Activated CD8-positive, alpha-beta memory T cell treated with anti-CD3 and anti-CD28 coated beads, Interleukin-2, amount 50 U/mL, for 1 hour (primary cell): Measurements from ENCODE around the gene TTLL9.

Source experiments
- DNase-seq: peaks from one replicate; pipeline ENCODE4 v3.0.0-alpha.2; 2020; ENCODE audit errors: extremely low read depth

TTLL9 gene

GRCh38 chr20:31857861-31858759 is 12.3 kb upstream of the TTLL9 start:
- DNase-seq = no peak

- DNase-seq = no peak
Observed at GRCh38 chr20:31858760-31859083, 11.7 kb upstream of the TTLL9 start.

DNA sequence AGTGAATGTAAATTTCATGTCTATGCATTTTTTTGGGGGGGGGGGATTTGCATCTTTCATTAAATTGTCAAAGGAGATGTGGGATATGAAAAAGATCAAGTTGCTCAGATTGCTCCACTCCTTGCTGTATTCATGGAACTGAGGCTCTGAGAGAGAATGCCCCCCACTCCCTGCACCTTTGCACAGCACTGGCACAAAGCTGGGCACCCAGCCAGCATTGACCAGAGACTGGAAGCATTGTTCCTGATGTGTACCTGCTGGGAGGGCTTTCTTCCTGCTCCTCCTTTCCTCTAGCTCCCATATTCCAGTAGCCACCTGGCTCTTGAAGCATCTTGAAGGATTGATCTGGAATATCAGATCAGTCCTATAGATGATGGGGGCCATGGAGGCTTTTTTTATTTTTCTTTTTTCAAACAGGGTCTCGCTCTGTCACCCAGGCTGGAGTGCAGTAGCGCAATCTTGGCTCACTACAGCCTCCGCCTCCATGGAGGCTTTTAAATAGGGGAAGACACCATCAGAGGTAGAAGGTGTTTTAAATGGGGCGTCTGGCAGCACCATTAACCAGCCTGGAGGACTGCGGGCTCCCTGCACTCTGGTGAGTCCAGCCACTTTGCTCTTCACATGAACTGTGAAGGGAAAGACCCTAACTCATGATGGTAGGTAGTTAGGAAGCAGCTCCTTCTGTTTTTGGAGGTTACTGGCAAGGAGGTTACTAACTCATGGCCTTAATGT is 11.0 kb upstream of the TTLL9 start:
- no peak for DNase-seq

GRCh38 chr20:31859998-31860380 is 10.4 kb upstream of the TTLL9 start:
- DNase-seq = no peak

DNA sequence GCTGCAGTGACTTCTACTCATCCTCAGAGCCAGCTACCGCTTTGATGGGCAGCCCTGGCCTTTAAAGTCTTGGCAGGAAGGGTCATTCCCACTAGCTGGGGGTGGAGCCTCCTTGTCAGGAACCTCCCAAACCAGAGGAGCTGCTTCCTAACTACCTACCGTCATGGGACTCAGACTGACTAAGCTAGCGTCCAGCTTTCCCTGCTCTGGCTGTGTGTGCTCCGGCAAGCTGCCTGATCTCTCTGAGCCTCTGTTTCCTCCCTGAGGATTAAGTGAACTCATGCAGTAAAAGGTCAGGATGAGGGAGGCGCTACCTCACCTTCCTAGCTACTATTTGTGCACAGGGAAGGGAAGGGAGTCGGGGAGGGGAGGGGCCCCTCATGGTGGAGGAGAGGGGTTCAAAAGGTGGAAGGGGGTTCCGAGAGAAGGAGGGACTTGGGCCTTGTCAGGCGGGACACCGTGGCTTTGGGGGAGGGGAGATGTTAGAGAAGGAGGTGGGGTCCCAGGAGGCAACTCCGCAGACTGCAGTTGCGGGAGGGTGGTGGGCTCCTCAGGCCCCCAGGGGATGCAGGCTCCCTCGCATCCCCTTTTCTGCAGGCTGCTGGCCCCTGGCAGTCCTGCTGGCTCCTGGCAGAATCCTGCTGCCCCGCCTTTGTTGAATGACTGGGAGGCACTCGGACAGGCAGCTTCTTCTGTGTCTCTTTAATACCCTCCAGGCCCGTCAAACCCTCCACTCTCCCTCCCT is 9.9 kb upstream of the TTLL9 start:
- no peak for DNase-seq

DNA sequence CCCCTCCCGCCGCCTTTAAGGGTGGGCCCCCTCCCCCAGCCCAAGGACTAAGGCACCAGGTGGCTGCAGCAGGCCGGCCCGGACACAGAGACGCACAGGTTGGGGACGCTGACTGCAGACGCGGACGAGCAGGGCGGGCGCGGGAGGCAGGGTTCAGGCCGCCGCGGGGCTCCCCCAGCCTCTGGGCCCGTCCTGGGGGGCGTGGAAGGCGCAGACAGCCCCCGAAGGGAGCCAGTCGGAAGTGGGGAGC is 9.4 kb upstream of the TTLL9 start:
- DNase-seq = no peak

DNA sequence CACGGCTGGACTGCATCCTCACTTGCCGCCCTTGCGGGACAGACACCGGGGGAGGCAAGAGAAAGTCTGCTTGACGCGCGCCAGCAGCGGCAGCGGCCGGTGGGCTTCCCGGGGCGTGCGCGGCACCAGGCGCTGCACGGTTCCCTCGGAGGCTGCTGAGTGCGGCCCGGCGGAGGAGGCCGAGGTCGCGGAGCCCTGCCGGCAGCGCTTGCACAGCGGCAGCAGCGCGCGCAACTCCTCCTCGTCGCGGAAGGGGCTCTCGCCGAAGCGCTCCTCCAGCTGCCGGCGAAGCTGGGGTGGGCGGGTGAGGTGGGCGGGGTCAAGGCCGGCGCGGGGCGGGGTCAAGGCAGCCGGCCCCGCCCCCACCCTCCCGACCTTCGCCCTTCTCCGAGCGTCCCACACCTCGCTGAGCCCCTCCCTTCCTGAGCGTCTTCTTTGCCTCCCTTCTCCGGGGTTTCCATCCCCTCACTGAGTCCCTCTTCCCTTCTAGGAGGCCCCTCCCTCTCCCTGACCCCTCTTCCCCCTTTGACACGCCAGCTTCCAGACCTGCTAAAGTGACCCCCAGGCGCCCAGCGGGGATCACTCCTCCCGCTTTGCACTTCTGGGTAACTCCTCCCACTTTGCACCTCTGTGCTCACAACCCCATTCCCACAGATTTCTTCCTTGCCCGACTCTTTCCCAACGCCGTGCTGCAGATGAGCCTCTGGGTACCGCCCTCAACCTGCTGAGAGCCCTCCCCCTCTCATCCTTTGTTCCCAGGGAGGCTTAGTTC is 8.9 kb upstream of the TTLL9 start:
- peak; percentile 32 for DNase-seq

DNA sequence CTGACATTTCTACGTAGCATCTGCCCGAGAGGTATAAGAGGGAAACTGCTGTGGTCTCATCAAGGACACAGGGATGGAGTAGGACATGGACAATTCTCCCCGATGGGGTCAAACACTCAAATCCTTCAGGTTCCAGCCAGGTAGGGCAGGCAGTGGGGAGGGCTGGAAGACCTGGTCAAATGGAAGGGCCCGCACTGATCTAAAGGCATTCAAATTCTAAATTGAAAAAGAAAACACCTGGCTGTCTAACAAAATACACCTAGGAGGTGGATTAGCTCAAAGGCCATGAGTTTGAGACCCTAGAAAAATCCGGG is 8.3 kb upstream of the TTLL9 start:
- no peak for DNase-seq

DNA sequence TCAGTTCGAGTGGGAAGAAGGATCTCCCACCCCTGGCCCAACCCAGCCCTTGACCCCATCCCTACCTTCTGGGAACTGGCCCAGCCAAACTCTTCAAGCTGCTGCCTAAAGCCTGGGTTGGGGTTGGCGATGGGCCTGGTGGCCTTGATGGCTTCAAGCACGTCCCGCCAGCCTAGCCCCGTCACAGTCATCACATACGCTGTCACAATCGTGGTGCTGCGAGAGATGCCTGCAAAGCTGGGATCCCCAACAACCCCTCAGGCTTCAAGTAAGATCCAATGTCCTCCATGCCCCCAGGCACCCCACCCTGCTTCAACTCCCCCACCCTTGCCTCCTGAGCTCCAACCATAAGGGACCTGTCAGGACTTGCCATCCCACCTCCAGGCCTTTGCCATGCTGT is 7.9 kb upstream of the TTLL9 start:
- DNase-seq = no peak

DNA sequence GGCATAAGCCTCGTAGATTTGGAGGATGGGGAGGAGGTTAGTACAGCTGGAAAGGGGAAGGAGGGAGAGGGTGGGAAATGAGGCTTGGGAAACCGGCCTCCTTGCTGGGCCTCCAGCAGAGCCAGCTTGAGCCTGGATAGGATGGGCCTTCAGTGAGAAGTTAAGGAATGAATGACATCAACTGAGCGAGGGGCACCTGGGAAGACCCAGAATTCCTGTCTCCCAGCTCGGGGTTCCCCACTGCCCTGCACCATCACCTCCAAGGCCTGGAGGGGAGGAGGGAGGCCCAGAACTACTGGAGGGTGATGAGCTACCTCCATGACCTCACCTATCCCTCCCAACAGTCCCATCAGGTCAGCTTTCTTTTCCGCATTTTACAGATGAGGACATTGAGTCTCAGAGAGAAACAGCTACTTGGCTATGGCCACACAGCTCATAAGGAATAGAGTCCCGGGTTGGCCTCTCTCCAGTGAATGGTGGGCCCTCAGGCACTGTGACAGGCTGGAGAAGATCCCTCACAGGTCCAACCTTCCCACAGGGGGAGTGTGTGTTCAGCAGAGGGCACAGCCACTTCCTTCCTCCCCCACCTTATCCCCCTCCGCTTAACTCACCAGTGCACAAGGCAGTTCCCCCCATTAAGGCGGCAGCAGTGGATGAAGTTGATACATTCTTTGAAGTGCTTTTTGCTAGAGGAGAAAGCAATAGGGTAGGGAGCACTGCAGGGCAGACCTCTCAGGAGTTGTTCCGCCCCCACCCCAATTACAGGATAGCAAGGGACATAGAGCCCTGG is 6.9 kb upstream of the TTLL9 start:
- DNase-seq = no peak

- DNase-seq = no peak
Observed at GRCh38 chr20:31864521-31865400, 5.7 kb upstream of the TTLL9 start.

DNA sequence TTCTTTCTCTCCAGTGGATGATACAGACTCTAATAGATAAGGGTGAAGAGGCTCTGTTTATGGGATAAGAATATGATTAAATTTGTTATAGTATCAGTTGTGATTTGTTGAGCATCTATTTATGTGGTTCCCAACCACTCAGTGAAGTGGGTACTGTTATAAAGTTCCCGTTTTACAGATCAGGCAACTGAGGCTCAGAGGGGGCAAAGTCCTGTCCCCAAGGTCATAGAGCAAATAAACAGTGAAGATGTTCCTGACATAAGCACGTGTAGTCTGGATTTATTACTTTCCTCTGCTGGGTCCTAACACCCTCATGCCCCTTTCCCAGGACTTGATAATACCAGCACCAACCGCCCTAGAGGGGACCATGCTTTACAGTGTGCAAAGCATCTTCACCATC is 4.2 kb upstream of the TTLL9 start:
- DNase-seq = no peak

GRCh38 chr20:31868853-31869672 is 1.4 kb upstream of the TTLL9 start:
- DNase-seq = no peak

DNA sequence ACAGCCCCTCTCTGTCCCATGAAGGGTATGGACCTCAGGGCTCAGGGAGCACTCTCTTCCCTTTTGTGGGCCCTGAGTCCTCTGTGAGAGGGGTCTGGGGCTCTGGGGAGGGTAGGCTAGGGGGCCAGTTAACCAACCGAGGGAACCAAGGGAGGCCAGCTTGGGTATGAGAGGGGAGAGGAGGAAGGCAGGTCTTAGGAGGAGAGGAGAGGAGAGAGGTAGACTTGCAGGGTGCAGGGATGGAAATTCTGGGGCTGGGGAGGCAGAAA is 827 bp upstream of the TTLL9 start:
- DNase-seq = no peak

DNA sequence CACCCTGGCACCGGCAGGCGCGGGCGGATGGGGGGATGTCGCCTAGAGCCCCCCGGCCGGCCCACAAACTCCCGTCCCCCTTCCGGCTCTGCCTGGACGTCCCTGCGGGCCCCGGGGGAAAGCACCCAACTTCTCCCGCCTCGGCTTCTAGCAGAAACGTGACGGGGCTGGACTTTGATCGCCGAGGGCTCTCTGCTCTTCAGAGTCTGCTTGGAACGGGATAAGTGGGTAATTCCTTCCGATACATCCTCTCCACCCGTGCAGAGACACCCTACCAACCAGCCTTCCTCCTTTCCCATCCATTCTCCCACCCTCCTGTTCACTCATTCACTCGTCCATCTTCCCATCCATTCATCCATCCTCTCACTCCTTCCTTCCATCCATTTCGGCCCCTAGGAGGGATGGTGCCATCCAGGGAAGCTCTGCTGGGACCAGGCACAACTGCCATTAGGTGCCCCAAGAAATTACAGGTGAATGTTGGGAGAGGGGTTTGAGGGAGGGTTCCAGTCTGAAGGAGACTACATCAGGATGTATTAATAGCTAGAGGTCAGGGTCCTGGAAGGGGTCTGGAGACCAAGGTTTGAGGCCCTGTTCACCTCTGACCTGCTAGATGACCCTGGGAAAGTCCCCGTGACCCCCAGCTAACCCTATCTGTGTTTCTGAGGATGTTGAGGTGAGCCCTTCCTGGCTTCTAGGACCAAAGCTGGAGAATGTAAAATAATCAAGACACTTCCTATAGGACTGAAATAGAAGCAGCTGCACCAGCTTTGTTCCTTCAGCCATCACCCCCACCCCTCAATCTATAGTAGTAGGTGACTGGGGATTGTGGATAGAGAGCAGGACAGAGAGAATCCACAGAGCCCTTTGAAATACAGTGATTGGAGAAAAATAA is 538 bp downstream of the TTLL9 start:
- no peak for DNase-seq

GRCh38 chr20:31871618-31871954 is 1.2 kb downstream of the TTLL9 start:
- no peak for DNase-seq

- DNase-seq = no peak
Observed at GRCh38 chr20:31872406-31872805, 2.0 kb downstream of the TTLL9 start.

- no peak for DNase-seq
Observed at GRCh38 chr20:31875671-31876070, 5.2 kb downstream of the TTLL9 start.

- no peak for DNase-seq
Observed at GRCh38 chr20:31877684-31878083, 7.2 kb downstream of the TTLL9 start.
